Vagina (tissue), 2 donors: ENCODE results near the gene PTPRN2. TPM values are rescaled to one million over a fixed set of nuclear protein-coding genes. Genes with fewer than 3 reads are reported as not detected.
"Not testable (repeated sequence)": the region's sequence is repeated elsewhere in the genome, so short reads cannot be mapped to it uniquely, and the experiment has no call there.

Experiments used
- DNase-seq, 2 donors: peaks; one replicate each; pipeline ENCODE4 v3.0.0-alpha.2; 2017; ENCODE audit errors: extremely low spot score in 2 of 2
- H3K27ac ChIP-seq: fragments of 200-600 bp; sonication (generic); one replicate; pipeline ENCODE4 v1.5.1; 2019
- H3K27me3 ChIP-seq: fragments of 200-600 bp; sonication (generic); one replicate; pipeline ENCODE4 v1.5.1; 2019
- H3K36me3 ChIP-seq, 2 donors: fragments of 200-600 bp; sonication (generic); one replicate each; pipeline ENCODE4 v1.5.1; 2017 to 2019
- H3K4me1 ChIP-seq: fragments of 200-600 bp; sonication (generic); one replicate; pipeline ENCODE4 v1.5.1; 2019
- H3K4me3 ChIP-seq, 2 donors: fragments of 200-600 bp; sonication (generic); 1 replicate in 1 of 2; 2 replicates in 1 of 2; pipeline ENCODE4 v1.5.1; 2016 to 2019
- H3K9me3 ChIP-seq: fragments of 200-600 bp; sonication (generic); one replicate; pipeline ENCODE4 v1.5.1; 2019
- CTCF ChIP-seq, 3 experiments: fragments of 450-650 bp in 2 of 3; fragments of 200-600 bp in 1 of 3; sonication (generic) in 1 of 3; IDR thresholded peaks; one replicate each; pipeline ENCODE4 v1.5.1; 2017 to 2019; ENCODE audit warnings: antibody characterized with exemption in 3 of 3, mild to moderate bottlenecking in 2 of 3, moderate library complexity in 2 of 3
- POLR2A ChIP-seq, 2 donors: fragments of 450-650 bp; IDR thresholded peaks; one replicate each; pipeline ENCODE4 v1.6.1; 2017; ENCODE audit warnings: antibody characterized with exemption in 2 of 2, mild to moderate bottlenecking in 2 of 2, moderate library complexity in 2 of 2
- POLR2AphosphoS5 ChIP-seq, 2 donors: sonication (generic); formaldehyde crosslinking; IDR thresholded peaks; one replicate each; pipeline ENCODE4 v1.9.0; 2017; ENCODE audit warnings: antibody characterized with exemption in 2 of 2, mild to moderate bottlenecking in 2 of 2, low read depth in 1 of 2; ENCODE audit not compliant: insufficient read depth in 1 of 2
- intact Hi-C: fragments of 100-400 bp; cut with DNase I; formaldehyde crosslinking; loops from one replicate; pipeline ENCODE4 v1.15.1; 2023
- total RNA-seq: library from RNA; depleted of rRNA; stranded (reverse); fragments of >200 nt; gene quantifications from one replicate; pipeline ENCODE4 v1.2.3, GENCODE V29; 2016

Gene PTPRN2
- total RNA-seq, 1 donor from 2014 or later = 7.4 TPM

GRCh38 chr7:157702311-157703023, 885.2 kb downstream of the PTPRN2 start:
- Histone ChIP-seq H3K9me3 (no peaks in the 10 kb centered on the region), H3K36me3 (no peaks in the 10 kb centered on the region), H3K27me3 (no peaks in the 10 kb centered on the region), H3K27ac (no peak overlapping the region), H3K4me1 (no peaks in the 10 kb centered on the region), H3K4me3 (no peak overlapping the region)
- intact Hi-C loops = no loop called here
- no peak for DNase-seq
- TF ChIP-seq POLR2A (IDR thresholded peaks at IDR 0.05) = no peak
- no peak for TF ChIP-seq POLR2AphosphoS5 (IDR thresholded peaks at IDR 0.05; ENCODE audit: insufficient read depth in 1 of 2, low read depth in 1 of 2)
- TF ChIP-seq CTCF (IDR thresholded peaks at IDR 0.05) = no peak

DNA sequence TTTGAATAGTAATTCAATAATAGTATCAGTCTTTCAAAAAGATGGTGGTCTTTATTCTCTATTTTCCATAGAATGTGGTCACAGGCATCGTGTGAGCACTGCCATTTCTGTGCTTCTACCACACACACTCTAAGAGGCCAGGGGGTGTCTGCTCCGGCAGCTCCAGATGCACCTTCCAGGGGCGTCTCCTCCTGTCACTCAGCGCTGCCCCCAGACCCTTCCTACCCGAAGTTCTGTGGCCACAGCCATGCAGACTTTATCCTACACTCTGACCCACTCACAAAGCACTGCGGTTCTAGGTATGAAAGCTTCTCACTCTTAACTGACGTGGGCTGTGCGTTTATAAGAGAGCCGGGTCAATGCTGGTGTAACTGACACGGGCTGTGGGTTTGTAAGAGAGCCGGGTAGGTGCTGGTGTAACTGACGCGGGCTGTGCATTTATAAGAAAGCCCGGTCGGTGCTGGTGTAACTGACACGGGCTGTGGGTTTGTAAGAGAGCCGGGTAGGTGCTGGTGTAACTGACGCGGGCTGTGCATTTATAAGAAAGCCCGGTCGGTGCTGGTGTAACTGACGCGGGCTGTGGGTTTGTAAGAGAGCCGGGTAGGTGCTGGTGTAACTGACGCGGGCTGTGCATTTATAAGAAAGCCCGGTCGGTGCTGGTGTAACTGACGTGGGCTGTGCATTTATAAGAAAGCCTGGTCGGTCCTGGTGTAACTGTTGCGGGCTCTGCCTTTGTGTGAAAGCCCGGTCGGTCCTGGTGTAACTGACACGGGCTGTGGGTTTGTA, 886.0 kb downstream of the PTPRN2 start:
- intact Hi-C loops, H3K27me3 ChIP-seq, DNase-seq, H3K27ac ChIP-seq, H3K4me1 ChIP-seq, H3K36me3 ChIP-seq, H3K4me3 ChIP-seq, H3K9me3 ChIP-seq: not testable (repeated sequence)

DNA sequence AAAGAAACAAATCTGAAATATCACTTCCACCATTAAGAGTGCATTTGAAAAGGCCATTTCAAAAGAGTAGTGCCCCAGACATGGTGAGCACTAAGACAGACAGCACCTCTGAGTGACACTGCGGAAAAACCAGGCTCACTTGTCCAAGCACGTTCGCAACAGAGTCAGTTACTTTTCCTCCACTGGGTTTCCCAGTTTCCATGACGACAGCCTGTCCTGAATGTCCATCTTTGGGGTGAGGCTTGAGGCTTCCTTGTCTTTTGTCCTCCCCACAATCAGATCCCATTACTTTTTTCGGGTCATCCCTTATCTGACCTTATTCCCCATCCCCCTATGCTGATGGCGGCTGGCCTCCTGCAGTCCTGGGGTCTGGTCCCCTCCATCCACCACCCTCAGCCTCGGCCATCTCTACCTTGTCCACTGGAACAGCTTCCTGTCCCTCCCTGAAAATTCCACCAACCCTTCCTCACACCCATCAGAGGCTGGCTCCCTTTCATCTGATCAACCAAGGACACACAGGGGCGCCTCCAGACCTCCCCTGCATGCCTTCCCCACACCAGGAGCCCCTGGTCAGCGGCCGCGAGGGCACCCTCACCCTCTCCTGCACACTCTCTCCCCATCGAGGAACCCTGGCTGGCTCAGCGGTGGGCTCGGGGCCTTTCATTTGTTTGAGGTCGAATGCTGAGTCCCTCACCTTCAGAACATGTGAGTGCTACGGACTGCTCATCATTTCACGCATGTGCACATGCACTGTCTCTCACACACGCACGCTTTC, 887.2 kb downstream of the PTPRN2 start:
- Histone ChIP-seq H3K4me3 (no peak overlapping the region), H3K9me3 (no peaks in the 10 kb centered on the region), H3K36me3 (no peaks in the 10 kb centered on the region), H3K4me1 (no peaks in the 10 kb centered on the region), H3K27me3 (no peaks in the 10 kb centered on the region), H3K27ac (no peak overlapping the region)
- DNase-seq = no peak
- intact Hi-C loops = no loop called here
- TF ChIP-seq POLR2AphosphoS5 (IDR thresholded peaks at IDR 0.05; ENCODE audit: insufficient read depth in 1 of 2, low read depth in 1 of 2) = no peak
- TF ChIP-seq CTCF (IDR thresholded peaks at IDR 0.05) = no peak
- TF ChIP-seq POLR2A (IDR thresholded peaks at IDR 0.05) = no peak

DNA sequence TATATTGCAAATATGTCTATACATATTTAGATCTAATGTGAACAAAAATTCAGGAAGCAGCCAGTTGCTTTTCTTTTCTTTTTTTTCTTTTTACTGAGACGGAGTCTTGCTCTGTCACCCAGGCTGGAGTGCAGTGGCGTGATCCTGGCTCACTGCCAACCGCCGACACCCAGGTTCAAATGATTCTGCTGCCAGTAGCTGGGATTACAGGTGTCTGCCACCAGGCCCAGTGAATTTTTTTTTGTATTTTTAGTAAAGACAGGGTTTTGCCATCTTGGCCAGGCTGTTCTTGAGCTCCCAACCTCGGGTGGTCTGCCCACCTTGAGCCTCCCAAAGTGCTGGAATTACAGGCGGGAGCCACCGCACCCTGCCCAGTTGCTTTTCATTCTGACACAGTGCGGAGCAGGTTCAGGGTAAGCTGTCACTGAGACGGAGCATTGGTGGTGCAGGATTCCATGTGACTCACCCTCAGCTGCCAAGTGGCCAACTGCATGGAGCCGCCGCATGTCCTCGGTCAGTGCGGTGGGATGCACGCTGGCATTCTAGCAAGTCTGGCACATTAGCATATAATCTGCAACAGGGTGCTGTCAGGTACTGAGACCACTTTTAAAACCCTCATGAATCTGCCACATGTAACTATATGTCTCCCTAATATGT, 888.1 kb downstream of the PTPRN2 start:
- DNase-seq = no peak

GRCh38 chr7:157697287-157697686, 890.3 kb downstream of the PTPRN2 start:
- H3K27ac ChIP-seq, H3K36me3 ChIP-seq, DNase-seq, H3K4me3 ChIP-seq, H3K9me3 ChIP-seq, H3K4me1 ChIP-seq, intact Hi-C loops, H3K27me3 ChIP-seq: not testable (repeated sequence)

More for the DNA sequence above, 888.1 kb downstream of the PTPRN2 start:
- H3K9me3 ChIP-seq = no peaks in the 10 kb centered on the region
- no peak overlapping the region for H3K4me3 ChIP-seq
- H3K36me3 ChIP-seq = no peaks in the 10 kb centered on the region
- intact Hi-C loops = no loop called here
- no peak for TF ChIP-seq POLR2AphosphoS5 (IDR thresholded peaks at IDR 0.05; ENCODE audit: insufficient read depth in 1 of 2, low read depth in 1 of 2)
- no peak for TF ChIP-seq CTCF (IDR thresholded peaks at IDR 0.05)
- no peaks in the 10 kb centered on the region for H3K4me1 ChIP-seq
- no peaks in the 10 kb centered on the region for H3K27me3 ChIP-seq
- H3K27ac ChIP-seq = no peak overlapping the region

DNA sequence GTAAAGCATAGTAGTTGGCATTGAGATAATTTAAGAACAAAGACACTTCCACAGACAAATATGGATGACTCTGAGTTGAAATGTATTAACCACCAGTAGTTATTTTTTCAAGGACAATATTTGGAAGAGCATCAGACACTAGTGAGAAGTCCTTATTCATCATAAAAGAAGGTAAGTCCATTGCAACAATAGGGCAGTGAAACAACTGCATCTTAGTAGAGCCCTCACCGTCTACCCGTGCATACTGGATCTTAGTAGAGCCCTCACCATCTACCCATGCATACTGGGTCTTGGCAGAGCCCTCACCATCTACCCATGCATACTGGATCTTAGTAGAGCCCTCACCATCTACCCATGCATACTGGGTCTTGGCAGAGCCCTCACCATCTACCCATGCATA, 892.0 kb downstream of the PTPRN2 start:
- DNase-seq, H3K36me3 ChIP-seq, H3K27me3 ChIP-seq, H3K4me3 ChIP-seq, H3K27ac ChIP-seq, H3K4me1 ChIP-seq, intact Hi-C loops, H3K9me3 ChIP-seq: not testable (repeated sequence)
